Cardiac muscle cell (in vitro differentiated cells and primary cell): Measurements from ENCODE around the gene NCOA7. TPM values are rescaled to one million over a fixed set of nuclear protein-coding genes. Genes with fewer than 3 reads are reported as not detected.

Experiments
- DNase-seq, 2 donors: peaks; one replicate each; pipeline versions ENCODE4 v3.0.0 to v3.0.0-alpha.2; 2010 to 2017; ENCODE audit warnings: low read depth in 1 of 2, low spot score in 1 of 2
- H3K27ac ChIP-seq: fragments of 200-600 bp; sonication (generic); 2 replicates; pipeline ENCODE4 v1.5.1; 2016
- H3K27me3 ChIP-seq: fragments of 200-600 bp; sonication (generic); 2 replicates; pipeline ENCODE4 v1.6.0; 2016; ENCODE audit warnings: control low read depth
- H3K36me3 ChIP-seq: fragments of 200-600 bp; sonication (generic); 2 replicates; pipeline ENCODE4 v1.5.1; 2016; ENCODE audit warnings: control low read depth
- H3K4me1 ChIP-seq: fragments of 200-600 bp; sonication (generic); 2 replicates; pipeline ENCODE4 v1.8.1; 2017; ENCODE audit warnings: low read depth, mild to moderate bottlenecking, mixed run types
- H3K4me3 ChIP-seq: fragments of 200-600 bp; sonication (generic); 2 replicates; pipeline ENCODE4 v1.5.1; 2016; ENCODE audit warnings: mild to moderate bottlenecking
- H3K9me3 ChIP-seq: fragments of 200-600 bp; sonication (generic); 2 replicates; pipeline ENCODE4 v1.5.1; 2017; ENCODE audit warnings: low read depth, mild to moderate bottlenecking, control low read depth
- CTCF ChIP-seq: IDR thresholded peaks from 2 replicates; pipeline ENCODE4 v1.5.1; 2012; ENCODE audit warnings: low read depth, mild to moderate bottlenecking, low read length
- polyA plus RNA-seq: library from polyadenylated mRNA; unstranded; fragments of >200 nt; fragmentation: Nextera tagmentation; extraction: Ambion mirVana; gene quantifications from 2 replicates; pipeline ENCODE4 v1.2.1, GENCODE V29; 2016
- total RNA-seq: library from RNA; depleted of rRNA; stranded (reverse); fragments of >200 nt; gene quantifications from 2 replicates; pipeline ENCODE4 v1.2.3, GENCODE V29; 2016

NCOA7 gene
- total and polyA plus RNA-seq, 2 experiments from 2014 or later = 4.2 to 5.8 TPM

GRCh38 chr6:125794342-125795137 lies 3.8 kb downstream of the NCOA7 start:
- peaks cover 5% of the 10 kb centered on the region for H3K4me1 ChIP-seq

GRCh38 chr6:125795301-125795700 lies 4.5 kb downstream of the NCOA7 start:
- Histone ChIP-seq H3K36me3 (no peaks in the 10 kb centered on the region), H3K4me1 (no peaks in the 10 kb centered on the region), H3K27me3 (no peaks in the 10 kb centered on the region), H3K9me3 (no peaks in the 10 kb centered on the region), H3K4me3 (no peak overlapping the region), H3K27ac (no peak overlapping the region)
- no peak for DNase-seq
- TF ChIP-seq CTCF = no peak

More at GRCh38 chr6:125794342-125795137, 3.8 kb downstream of the NCOA7 start:
- no peak overlapping the region for H3K4me3 ChIP-seq
- H3K36me3 ChIP-seq = no peaks in the 10 kb centered on the region
- H3K27ac ChIP-seq = no peak overlapping the region
- no peaks in the 10 kb centered on the region for H3K27me3 ChIP-seq
- DNase-seq = peak in 1 of 2 donors; percentile 43
- no peaks in the 10 kb centered on the region for H3K9me3 ChIP-seq
- TF ChIP-seq CTCF = no peak

- Histone ChIP-seq H3K27me3 (no peaks in the 10 kb centered on the region), H3K4me3 (no peak overlapping the region), H3K4me1 (no peaks in the 10 kb centered on the region), H3K36me3 (no peaks in the 10 kb centered on the region), H3K9me3 (no peaks in the 10 kb centered on the region), H3K27ac (no peak overlapping the region)
- no peak for TF ChIP-seq CTCF
- no peak for DNase-seq
Observed at GRCh38 chr6:125797120-125797885, 6.5 kb downstream of the NCOA7 start.

GRCh38 chr6:125797886-125798444 lies 7.2 kb downstream of the NCOA7 start:
- Histone ChIP-seq H3K4me3 (no peak overlapping the region), H3K27ac (no peak overlapping the region), H3K27me3 (no peaks in the 10 kb centered on the region), H3K4me1 (no peaks in the 10 kb centered on the region), H3K9me3 (no peaks in the 10 kb centered on the region), H3K36me3 (no peaks in the 10 kb centered on the region)
- no peak for TF ChIP-seq CTCF
- no peak for DNase-seq

GRCh38 chr6:125798734-125799508 lies 8.2 kb downstream of the NCOA7 start:
- Histone ChIP-seq H3K4me3 (no peak overlapping the region), H3K27ac (no peak overlapping the region), H3K36me3 (no peaks in the 10 kb centered on the region), H3K9me3 (no peaks in the 10 kb centered on the region), H3K4me1 (no peaks in the 10 kb centered on the region), H3K27me3 (no peaks in the 10 kb centered on the region)
- DNase-seq = no peak
- TF ChIP-seq CTCF = no peak
